HG03575 (cell line): ENCODE data around the gene NCCRP1.

Experiments used
- ATAC-seq: cut with Tn5 transposase; IDR thresholded peaks from one replicate; pipeline ENCODE4 v1.9.1; 2021; ENCODE audit not compliant: unreplicated experiment, insufficient number of reproducible peaks, low FRiP score; ENCODE audit errors: extremely low read depth

NCCRP1 gene

DNA sequence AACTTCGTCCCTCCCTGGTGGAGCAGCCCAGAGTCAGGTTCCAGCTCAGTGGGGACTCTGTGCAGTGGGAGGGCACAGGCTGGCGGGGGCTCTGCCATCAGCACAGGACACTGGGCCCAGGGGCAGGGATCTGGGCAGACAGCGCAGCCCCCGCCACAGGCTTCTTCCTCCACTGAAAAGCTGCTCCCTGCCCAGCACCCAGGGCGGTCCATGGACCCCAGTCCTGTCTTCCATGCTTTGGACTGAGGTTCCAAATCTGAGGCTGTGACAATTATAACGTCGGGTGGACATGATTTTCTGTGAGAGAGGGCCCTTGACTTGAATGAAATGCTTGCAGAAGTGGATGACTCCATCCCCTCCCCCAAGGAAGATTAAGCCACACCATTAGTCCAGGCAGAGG lies 21.2 kb upstream of the NCCRP1 start:
- no peak for ATAC-seq

DNA sequence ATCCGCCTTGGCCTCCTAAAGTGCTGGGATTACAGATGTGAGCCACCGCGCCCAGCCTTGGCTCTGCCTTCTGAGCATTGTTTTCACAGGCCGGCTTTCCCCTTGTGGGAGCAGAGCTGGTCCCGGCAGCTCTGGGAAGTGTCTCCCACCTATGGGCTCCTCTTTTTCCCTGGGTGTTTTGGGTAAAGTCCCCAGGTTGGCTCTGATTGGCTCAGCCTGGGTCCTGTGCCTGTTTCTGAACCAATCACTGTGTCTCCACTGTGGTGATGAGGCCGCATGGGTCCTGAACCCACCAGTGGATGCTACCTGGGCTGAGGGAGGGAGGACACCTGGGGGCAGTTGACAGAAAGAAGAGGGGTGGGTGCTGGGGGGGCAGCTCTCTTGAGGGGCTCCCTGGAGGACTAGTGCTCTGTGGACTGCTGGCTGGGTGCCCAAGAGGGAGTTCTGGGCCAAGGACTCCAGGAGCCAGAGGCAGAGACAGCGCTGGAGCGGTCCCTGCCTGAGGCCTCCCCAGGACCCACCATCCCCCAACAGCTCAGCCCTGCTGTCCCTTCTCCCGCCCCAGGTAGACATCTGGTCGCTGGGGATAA lies 19.6 kb upstream of the NCCRP1 start:
- ATAC-seq, result no peak

DNA sequence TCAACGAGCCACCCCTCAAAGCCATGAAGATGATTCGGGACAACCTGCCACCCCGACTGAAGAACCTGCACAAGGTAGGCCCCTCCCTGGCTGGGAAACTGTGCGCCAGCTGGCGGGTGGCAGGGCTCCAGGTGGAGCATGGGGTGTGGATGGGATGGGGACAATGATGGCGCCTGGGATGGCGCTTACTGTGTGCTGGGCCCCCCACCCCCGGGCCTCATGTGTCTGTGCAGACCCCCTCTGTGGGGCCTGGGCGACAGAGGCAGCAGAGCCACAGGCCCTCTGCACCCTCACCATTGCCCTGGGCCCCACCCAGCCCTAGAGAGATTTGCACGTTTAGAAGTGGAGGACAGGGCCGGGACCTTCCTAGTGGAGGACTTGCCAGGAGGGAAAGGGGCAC lies 19.0 kb upstream of the NCCRP1 start:
- no peak for ATAC-seq

DNA sequence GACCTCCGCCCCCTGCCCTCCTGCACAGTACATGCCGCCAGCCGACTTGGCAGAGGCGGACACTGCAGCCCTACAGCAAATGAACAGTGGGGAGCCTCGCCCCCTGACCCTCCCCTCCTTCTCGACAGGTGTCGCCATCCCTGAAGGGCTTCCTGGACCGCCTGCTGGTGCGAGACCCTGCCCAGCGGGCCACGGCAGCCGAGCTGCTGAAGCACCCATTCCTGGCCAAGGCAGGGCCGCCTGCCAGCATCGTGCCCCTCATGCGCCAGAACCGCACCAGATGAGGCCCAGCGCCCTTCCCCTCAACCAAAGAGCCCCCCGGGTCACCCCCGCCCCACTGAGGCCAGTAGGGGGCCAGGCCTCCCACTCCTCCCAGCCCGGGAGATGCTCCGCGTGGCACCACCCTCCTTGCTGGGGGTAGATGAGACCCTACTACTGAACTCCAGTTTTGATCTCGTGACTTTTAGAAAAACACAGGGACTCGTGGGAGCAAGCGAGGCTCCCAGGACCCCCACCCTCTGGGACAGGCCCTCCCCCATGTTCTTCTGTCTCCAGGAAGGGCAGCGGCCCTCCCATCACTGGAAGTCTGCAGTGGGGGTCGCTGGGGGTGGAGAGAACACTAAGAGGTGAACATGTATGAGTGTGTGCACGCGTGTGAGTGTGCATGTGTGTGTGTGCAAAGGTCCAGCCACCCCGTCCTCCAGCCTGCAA lies 18.3 kb upstream of the NCCRP1 start:
- no peak for ATAC-seq

DNA sequence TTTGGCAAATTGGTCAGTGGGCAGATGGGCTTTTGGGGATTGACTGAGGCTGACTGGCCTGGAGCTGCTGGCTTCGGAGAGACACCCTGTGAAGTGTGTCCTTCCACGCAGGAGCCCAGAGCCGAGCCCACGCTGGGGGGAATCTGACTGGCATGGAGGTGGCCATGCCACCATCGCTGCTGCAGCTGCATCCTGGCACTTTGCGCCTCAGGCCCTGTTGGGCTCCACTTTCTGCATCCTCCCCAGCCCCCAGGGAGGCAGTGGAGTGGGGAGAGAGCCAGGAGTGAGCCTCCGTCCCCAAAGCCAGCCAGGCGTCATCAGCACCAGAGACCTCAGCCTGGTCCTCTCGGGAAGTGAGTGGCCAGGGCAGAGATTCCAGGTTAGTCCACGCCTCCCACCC lies 17.0 kb upstream of the NCCRP1 start:
- ATAC-seq, result no peak

DNA sequence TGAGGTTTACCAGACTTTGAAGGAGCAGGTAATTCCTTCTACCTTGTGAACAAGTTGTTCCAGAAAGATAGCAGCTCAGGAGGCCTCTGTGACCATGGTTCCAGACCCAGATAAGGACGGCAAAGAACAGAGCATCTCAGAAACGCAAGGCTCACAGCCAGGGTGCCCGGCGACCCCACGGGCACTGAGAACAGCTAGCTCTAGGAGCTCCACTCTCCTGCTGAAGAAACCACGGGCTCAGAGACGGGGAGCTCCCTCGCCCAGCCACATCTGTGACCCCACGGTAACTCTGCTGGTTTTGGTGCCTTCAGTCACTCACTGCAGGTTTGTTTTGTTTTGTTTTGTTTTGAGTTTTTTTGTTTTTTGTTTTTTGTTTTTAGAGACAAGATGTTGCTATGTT lies 16.0 kb upstream of the NCCRP1 start:
- ATAC-seq, result no peak

DNA sequence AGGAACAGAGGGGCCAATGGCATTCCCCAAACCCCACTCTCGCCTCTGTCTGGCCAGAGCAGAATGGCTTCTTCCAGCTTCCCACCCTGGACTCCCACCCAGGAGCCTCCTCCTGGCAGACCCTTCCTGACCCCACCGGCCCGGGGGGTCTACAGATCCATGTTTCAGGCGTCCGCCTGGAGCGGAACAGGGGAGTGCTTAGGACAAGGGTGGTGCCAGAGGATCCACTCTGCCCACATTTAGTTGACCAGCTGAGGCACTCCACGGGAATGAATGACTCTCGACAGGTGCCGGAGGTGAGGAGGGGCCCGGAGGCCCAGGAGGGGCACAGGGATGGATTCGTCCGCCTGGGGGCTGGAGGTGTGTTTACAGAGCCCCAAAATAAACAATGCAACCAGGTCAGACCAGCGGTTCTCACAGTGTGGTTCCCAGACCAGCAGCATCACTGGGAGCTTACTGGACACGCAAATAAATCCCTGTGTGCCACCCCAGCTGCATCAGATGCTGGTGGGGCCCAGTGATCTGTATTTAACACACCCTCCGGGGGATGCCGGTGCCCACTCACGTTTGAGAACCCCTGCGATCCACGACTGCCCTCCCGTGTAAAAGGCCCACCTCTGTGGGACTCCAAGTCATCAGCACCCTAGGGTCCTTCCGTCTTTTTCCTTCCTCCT lies 15.1 kb upstream of the NCCRP1 start:
- no peak for ATAC-seq

DNA sequence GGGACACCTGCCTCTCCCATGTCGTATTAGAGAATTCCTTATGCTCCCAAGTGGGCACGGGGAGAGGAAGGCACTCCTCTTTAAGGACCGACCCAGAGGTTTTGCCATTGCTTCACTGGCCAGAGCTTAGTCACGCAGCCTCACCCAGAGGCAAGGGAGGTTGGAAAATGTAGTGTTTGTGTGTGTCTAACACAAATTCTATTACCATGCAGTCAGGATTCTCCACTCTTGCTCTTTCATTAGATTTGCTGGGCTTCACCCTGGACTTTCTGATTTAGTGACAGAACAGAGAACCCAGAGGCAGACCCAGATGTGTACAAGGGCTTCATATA lies 14.6 kb upstream of the NCCRP1 start:
- ATAC-seq, result no peak

DNA sequence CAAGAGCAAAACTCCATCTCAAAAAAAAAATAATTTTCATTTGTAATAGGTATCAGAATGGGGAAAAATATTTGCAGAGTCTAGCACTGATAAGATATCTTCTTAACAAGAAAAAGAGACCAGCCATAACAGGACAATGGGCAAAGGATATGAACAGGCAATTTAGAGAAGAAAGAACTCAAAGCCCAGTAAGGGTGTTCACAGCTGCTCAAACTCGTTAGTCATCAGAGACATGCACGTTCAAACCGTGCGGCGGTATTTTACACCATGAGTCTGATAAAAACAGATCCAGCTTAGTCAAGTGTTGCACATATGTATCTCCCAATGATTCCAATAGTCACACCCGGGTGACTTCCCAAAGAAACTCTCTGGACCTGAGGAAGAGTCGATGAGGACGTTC lies 13.7 kb upstream of the NCCRP1 start:
- no peak for ATAC-seq

DNA sequence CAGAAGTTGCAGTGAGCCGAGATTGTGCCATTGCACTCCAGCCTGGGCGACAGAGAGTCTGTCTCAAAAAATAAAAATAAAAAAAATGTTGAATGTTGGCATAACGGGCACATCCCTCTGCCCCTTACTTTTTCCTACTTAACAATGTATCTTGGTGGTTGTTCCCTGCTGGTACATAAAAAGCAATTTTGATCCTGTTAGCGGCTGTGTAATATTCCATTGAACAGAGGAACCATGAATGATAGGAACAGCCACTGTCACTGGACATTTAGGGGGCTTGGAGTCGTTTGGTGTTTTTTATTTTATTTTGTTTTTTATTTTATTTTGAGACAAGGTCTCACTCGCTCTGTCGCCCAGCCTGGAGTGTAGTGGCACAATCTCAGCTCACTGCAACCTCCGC lies 10.4 kb upstream of the NCCRP1 start:
- ATAC-seq, result no peak

DNA sequence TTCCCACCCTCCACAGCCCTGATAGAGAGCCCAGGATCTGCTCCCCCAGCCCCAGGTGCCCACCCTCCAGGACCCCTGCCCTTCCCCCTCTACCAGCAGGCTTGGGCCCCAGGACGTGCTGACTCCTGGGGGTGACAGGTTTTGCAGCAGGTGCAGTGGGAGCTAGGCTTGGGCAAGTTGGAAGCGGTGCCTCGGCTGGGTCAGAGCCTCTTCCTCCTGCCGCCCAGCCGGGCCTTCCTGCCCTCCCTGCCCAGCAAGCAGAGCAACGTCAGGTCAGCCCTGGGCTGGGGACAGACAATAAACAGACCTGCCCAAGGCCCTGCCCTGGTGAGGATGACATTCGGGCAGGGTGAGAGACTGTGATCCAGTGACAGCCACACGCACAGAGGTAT lies 9.2 kb upstream of the NCCRP1 start:
- ATAC-seq, result no peak

DNA sequence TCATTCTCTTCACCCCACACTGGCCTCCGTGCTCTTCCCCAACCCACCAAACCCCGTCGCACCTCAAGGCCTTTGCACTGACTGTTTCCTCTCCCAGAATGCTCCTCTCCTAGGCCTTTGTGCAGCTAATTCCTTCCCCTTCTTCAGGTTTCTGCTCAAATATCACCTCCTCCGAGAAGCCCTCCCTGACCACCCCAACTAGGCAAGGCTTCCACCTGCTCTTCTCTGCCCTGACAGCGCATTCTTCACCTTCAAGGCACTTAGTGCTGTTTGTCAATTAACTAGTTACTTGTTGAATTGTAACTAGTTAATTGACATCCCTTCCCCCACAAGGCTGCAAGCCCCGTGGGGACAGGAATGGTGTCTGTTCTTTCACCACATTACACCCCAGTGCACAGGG lies 7.8 kb upstream of the NCCRP1 start:
- ATAC-seq, result no peak

DNA sequence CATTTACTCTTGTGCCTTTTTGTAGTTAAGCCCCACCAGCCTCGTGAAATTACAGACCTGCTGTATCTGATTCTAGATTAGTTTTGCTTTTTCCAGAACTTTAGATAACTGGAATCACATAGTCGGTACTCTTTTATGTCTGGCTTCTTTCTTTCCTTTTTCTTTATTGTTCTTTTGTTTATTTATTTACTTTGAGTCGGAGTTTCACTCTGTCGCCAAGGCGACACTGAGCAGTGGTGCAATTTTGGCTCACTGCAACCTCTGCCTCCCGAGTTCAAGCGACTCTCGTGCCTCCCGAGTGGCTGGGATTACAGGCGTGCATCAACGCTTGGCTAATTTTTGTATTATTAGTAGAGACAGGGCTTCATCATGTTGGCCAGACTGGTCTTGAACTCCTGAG lies 6.0 kb upstream of the NCCRP1 start:
- no peak for ATAC-seq

DNA sequence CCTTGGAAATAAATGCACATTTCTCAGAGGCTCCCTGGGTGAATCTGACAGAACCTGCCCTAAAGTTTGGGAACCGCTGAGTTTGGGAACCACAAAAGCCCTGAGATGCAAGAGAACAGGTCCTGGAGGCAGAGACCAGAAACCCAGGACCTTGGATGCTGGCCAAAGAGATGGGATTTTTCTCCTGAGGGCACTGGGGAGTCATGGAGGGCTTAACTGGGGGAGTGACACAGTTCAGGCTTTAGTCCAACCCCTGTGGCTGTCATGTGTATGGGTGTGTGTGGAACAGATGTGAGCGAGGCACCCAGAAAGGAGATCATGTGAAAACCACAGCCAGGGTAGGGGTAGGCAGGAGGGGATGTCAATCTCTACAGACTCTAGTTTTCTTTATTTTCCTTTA lies 3.9 kb upstream of the NCCRP1 start:
- ATAC-seq, result no peak

DNA sequence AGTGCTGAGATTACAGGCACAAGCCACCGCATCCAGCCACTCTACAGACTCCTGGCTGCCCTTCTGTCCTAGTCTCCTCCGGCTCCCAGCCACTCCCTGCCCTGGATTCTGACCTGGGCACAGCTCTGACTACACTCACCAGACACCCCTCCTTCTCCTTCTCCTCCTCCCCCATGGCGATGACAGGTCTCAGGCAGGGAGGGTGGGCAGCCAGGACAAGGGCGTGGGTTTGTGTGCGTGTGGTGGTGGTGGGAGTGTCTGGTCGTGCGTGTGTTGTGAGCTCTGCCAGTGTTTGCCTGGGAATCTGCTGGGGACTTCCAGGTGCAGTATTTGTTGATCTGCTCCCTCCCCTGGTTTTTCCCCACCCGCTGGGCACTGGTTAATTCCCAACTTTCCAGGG lies 3.0 kb upstream of the NCCRP1 start:
- no peak for ATAC-seq

DNA sequence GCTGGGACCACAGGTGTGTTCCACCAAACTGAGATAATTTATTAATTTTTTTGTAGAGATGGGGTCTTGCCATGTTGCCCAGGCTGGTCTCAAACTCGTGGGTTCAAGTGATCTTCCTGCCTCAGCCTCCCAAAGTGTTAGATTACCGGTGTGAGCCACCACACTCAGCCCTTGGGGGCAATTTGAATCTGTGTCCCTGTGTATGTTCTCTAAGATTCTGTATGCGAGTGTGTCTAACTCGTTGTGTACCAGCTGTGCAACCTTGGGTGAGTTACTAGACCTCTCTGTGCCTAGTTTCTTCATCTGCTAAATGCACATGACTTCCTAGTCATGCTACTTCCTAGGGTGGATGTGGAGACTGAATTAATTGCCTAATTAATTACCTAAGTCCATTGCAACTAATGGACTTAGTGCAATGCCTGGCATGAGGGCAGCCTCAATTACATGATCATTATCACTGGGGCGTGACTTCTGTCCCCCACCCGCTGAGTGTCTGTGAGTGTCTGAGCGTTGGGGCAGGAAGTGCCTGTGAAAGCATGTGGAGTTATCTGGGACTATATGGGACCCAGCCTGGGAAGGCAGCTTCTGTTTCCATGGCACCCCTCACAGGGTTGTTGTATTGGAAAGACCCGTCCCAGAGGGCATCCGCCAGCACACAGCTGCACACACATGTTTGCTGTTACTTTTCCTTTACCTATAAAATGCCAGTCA lies 1.8 kb upstream of the NCCRP1 start:
- ATAC-seq, result no peak

DNA sequence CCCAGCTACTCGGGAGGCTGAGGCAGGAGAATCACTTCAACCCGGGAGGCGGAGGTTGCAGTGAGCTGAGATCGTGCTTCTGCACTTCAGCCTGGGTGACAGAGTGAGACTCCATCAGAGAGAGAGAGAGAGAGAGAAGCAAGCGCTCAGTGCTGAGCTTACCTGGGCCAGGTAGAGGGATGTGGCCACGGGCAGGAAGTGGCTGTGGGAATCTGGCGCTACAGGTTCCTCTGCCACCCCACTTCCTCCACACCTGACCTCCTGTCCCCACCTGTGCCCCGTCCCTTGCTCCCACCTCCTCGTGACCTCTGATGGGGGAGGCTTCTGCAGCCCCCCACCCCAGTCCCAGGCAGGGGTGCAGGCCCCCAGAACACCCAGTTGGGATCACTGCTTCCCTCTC lies 1.0 kb upstream of the NCCRP1 start:
- no peak for ATAC-seq

DNA sequence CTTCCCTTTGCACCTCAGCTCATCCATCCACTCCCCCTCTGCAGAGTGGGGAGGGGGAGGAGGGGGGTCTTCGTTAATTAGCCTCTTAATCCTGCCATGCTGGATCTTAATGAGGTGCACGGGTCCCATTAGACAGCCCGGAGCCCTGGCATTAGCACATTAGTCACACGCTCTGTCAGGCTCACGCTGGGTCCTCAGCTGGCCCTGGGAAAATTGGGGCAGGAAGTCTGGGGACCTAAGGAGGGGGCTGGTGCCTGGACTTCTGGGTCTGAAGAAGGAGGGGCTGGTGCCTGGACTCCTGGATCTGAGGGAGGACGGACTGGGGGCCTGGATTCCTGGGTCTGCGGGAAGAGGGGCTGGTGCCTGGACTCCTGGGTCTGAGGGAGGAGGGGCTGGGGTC lies 444 bp upstream of the NCCRP1 start:
- ATAC-seq, result no peak

DNA sequence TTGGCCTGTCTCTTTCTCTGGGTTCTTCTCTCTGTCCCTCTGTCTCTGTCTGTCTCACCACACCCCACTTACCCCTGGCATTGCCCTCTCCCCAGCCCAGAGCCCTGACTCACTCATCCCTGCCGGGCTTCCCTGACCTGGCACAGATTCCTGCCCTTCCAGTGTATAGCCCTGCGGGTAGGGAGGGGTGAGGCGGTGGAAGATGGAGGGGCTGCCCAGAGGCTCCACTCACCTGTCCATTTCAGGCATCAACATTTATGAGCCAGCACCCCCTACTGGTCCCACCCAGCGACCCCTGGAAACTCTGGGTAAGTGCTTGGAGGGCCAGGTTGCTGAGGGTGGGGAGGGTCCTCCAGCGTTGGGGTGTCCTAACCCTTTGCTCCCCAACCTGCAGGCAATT lies 1.0 kb downstream of the NCCRP1 start:
- no peak for ATAC-seq

DNA sequence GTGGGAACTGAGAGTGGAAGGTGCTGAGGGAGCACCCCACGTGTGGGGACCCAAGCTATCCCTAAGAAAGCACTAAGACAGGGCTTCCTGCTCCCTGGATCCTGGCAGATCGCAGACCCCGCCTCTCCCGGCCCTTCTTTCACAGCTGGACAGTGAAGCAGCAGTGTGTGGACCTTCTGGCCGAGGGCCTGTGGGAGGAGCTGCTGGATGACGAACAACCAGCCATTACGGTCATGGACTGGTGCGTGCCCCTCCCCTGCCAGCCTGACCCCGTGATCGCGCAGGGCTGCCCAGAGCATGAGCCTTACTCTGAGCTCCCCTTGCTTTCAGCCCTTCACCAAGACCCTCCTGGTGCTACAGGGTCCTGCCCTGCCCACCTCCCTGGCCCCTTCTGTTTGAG lies 2.3 kb downstream of the NCCRP1 start:
- ATAC-seq, result no peak
